ENCODE data around the gene ERC2.

- TF ChIP-seq POLR2A (IDR thresholded peaks at IDR 0.05; ENCODE audit: low read depth, low read length) (no peak), POLR2AphosphoS5 (IDR thresholded peaks at IDR 0.05; ENCODE audit: low read depth, low read length) (no peak), TAF1 (IDR thresholded peaks at IDR 0.05; ENCODE audit: low read depth, low read length) (no peak), POU2F2 (IDR thresholded peaks at IDR 0.05; ENCODE audit: low read depth, low read length) (no peak)
These were observed 925.1 kb downstream of the ERC2 start for GRCh38 chr3:55543181-55543614.
